ENCODE measurements around the gene ASH1L. TPM values are rescaled to one million over a fixed set of nuclear protein-coding genes. Genes with fewer than 3 reads are reported as not detected.

Gene ASH1L
- total RNA-seq, 4 donors from 2014 or later = 63.3 to 75.6 (median 67.7) TPM

GRCh38 chr1:155322953-155323728, 239.5 kb downstream of the ASH1L start:
- Histone ChIP-seq H3K27ac (replicated peaks in 1 of 4) (peak overlapping the region; percentile 99), H3K4me3 (peak overlapping the region; percentile 68 to 94 (median 84)), H3K9me3 (no peaks in the 10 kb centered on the region), H3K27me3 (no peaks in the 10 kb centered on the region), H3K4me1 (peaks cover 28 to 65% (median 55%) of the 10 kb centered on the region in 4 donors), H3K36me3 (peaks cover 0 to 38% (median 19%) of the 10 kb centered on the region in 4 donors)
- intact Hi-C loops (cut with DNase I) = no loop called here
- peak; percentile 97 for DNase-seq (ENCODE audit: extremely low spot score)
- 0% methylated on average over 9 of the region's 58 CpGs for WGBS
- TF ChIP-seq POLR2AphosphoS5 (IDR thresholded peaks at IDR 0.05) (peak; percentile 77 to 83), POLR2A (IDR thresholded peaks at IDR 0.05; ENCODE audit: low read depth) (peak; percentile 5), EP300 (IDR thresholded peaks at IDR 0.05) (no peak), CTCF (IDR thresholded peaks at IDR 0.05) (peak; percentile 97 to 98 (median 98))

- Histone ChIP-seq H3K4me3 (peak overlapping the region; percentile 68 to 94 (median 84)), H3K9me3 (no peaks in the 10 kb centered on the region), H3K27me3 (no peaks in the 10 kb centered on the region), H3K4me1 (peaks cover 28 to 59% (median 55%) of the 10 kb centered on the region in 4 donors), H3K27ac (replicated peaks in 1 of 4) (peak overlapping the region; percentile 99), H3K36me3 (peaks cover 0 to 38% (median 20%) of the 10 kb centered on the region in 4 donors)
- intact Hi-C loops (cut with DNase I) = no loop called here
- TF ChIP-seq POLR2A (IDR thresholded peaks at IDR 0.05; ENCODE audit: low read depth) = no peak
- no peak for TF ChIP-seq CTCF (IDR thresholded peaks at IDR 0.05)
- no peak for TF ChIP-seq EP300 (IDR thresholded peaks at IDR 0.05)
- TF ChIP-seq POLR2AphosphoS5 (IDR thresholded peaks at IDR 0.05) = no peak
- DNase-seq (ENCODE audit: extremely low spot score) = no peak
- 0% methylated on average over 14 of the region's 28 CpGs for WGBS
Observed at GRCh38 chr1:155322571-155322952, 240.0 kb downstream of the ASH1L start.

- peak overlapping the region; percentile 68 to 94 (median 84) for H3K4me3 ChIP-seq
- intact Hi-C loops (cut with DNase I) = loop anchor here (2.0 kb wide), 1 partner anchor 43 kb away; no protein-coding TSS in a partner anchor
- TF ChIP-seq CTCF (IDR thresholded peaks at IDR 0.05) = no peak
- no peak for TF ChIP-seq POLR2AphosphoS5 (IDR thresholded peaks at IDR 0.05)
- TF ChIP-seq POLR2A (IDR thresholded peaks at IDR 0.05; ENCODE audit: low read depth) = no peak
- no peak for TF ChIP-seq EP300 (IDR thresholded peaks at IDR 0.05)
- peaks cover 28 to 57% (median 55%) of the 10 kb centered on the region in 4 donors for H3K4me1 ChIP-seq
- peak overlapping the region; percentile 99 for H3K27ac ChIP-seq (replicated peaks in 1 of 4)
- H3K36me3 ChIP-seq = peaks cover 0 to 33% (median 17%) of the 10 kb centered on the region in 4 donors
- 41% methylated on average over 24 of the region's 27 CpGs for WGBS
- no peak for DNase-seq (ENCODE audit: extremely low spot score)
- H3K27me3 ChIP-seq = no peaks in the 10 kb centered on the region
- no peaks in the 10 kb centered on the region for H3K9me3 ChIP-seq
Observed at GRCh38 chr1:155321639-155322503, 240.7 kb downstream of the ASH1L start.

GRCh38 chr1:155320661-155321617, 241.7 kb downstream of the ASH1L start, which contains the start of gene RUSC1:
Gene RUSC1 (plus strand): TSS chr1:155320894. CDS start chr1:155321774, 880 bp downstream.
- no peak for DNase-seq (ENCODE audit: extremely low spot score)
- WGBS = 13% methylated on average over 43 of the region's 51 CpGs
- H3K27ac ChIP-seq (replicated peaks in 1 of 4) = peak within 1 kb of the TSS; percentile 99
- TF ChIP-seq CTCF (IDR thresholded peaks at IDR 0.05) (peak in 1 of 3 experiments; percentile 13), EP300 (IDR thresholded peaks at IDR 0.05) (no peak), POLR2AphosphoS5 (IDR thresholded peaks at IDR 0.05) (peak; percentile 85 to 86)
- intact Hi-C loops (cut with DNase I) = loop anchor here (2.0 kb wide), 1 partner anchor 42 kb away; no protein-coding TSS in a partner anchor
- H3K4me3 ChIP-seq = peak within 1 kb of the TSS; percentile 68 to 94 (median 84)
- peaks cover 28 to 51% (median 47%) of the 10 kb centered on the region in 4 donors for H3K4me1 ChIP-seq
- H3K36me3 ChIP-seq = peaks cover 0 to 29% (median 15%) of the 10 kb centered on the region in 4 donors
- H3K9me3 ChIP-seq = no peaks in the 10 kb centered on the region
- no peaks in the 10 kb centered on the region for H3K27me3 ChIP-seq
